Endodermal cell (in vitro differentiated cells): Measurements from ENCODE around the gene GLYATL3. TPM values are rescaled to one million over a fixed set of nuclear protein-coding genes. Genes with fewer than 3 reads are reported as not detected.

Experiments used
- DNase-seq: peaks from one replicate; pipeline ENCODE4 v3.0.0-alpha.2; 2017
- H3K27ac ChIP-seq: 2 replicates; pipeline ENCODE4 v1.5.1; 2013; ENCODE audit warnings: mild to moderate bottlenecking, low read depth, low read length, moderate library complexity
- H3K27me3 ChIP-seq: 2 replicates; pipeline ENCODE4 v1.6.1; 2013; ENCODE audit warnings: mild to moderate bottlenecking, low read length, moderate library complexity; ENCODE audit not compliant: insufficient read depth, control insufficient read depth, poor library complexity, severe bottlenecking
- H3K36me3 ChIP-seq: 2 replicates; pipeline ENCODE4 v1.7.0; 2013; ENCODE audit warnings: mild to moderate bottlenecking, low read length, moderate library complexity; ENCODE audit not compliant: control insufficient read depth, insufficient read depth
- H3K4me1 ChIP-seq: one replicate; pipeline ENCODE4 v1.7.0; 2013; ENCODE audit warnings: low read length; ENCODE audit not compliant: control insufficient read depth, insufficient read depth
- H3K4me3 ChIP-seq: 2 replicates; pipeline ENCODE4 v1.5.1; 2013; ENCODE audit warnings: mild to moderate bottlenecking, low read length, moderate library complexity
- H3K9ac ChIP-seq: 2 replicates; pipeline ENCODE4 v1.6.1; 2013; ENCODE audit warnings: mild to moderate bottlenecking, low read length, moderate library complexity; ENCODE audit not compliant: poor library complexity, severe bottlenecking; ENCODE audit errors: extremely low read depth
- H3K9me3 ChIP-seq: 2 replicates; pipeline ENCODE4 v1.6.1; 2013; ENCODE audit warnings: mild to moderate bottlenecking, low read length, moderate library complexity; ENCODE audit not compliant: control insufficient read depth
- H3K27ac Mint-ChIP-seq: 2 replicates; pipeline ENCODE4 v1.8.0; 2020; ENCODE audit warnings: mixed read lengths
- H3K27me3 Mint-ChIP-seq: 2 replicates; pipeline ENCODE4 v1.8.0; 2021; ENCODE audit warnings: mild to moderate bottlenecking, mixed read lengths; ENCODE audit not compliant: insufficient read depth
- H3K36me3 Mint-ChIP-seq: 2 replicates; pipeline ENCODE4 v1.8.0; 2020; ENCODE audit warnings: low read depth, mixed read lengths
- H3K4me1 Mint-ChIP-seq: 2 replicates; pipeline ENCODE4 v1.8.0; 2020; ENCODE audit warnings: mixed read lengths
- H3K4me3 Mint-ChIP-seq: 2 replicates; pipeline ENCODE4 v1.8.0; 2020; ENCODE audit warnings: mild to moderate bottlenecking, moderate library complexity, mixed read lengths
- H3K9me3 Mint-ChIP-seq: 2 replicates; pipeline ENCODE4 v1.8.0; 2020; ENCODE audit warnings: mild to moderate bottlenecking, mixed read lengths
- WGBS, 2 experiments: methylation state at CpG; one replicate each; pipeline versions ENCODE4 v1.1.5 to v1.1.7; 2013; ENCODE audit warnings: missing lambda C conversion rate in 2 of 2, mixed read lengths in 1 of 2; ENCODE audit not compliant: insufficient coverage in 1 of 2, insufficient read length in 1 of 2; 5-methylcytosine and 5-hydroxymethylcytosine counted together
- total RNA-seq, 2 donors: library from RNA; stranded (reverse); fragmentation: NEBNext Ultra II Directional in 1 of 2; extraction: Animal tissue kit (Norgen Biotek cat#: 25700) in 1 of 2; gene quantifications; 2 replicates in 1 of 2; 3 replicates in 1 of 2; pipeline ENCODE4 v1.2.1, GENCODE V29; 2021
- TF ChIP-seq, protein P1 (sequence below): fragments of 200-600 bp; sonication (generic); conservative IDR thresholded peaks from 2 replicates; pipeline ENCODE4 v1.5.0; 2021; ENCODE audit warnings: antibody characterized with exemption, mild to moderate bottlenecking

GLYATL3 gene
- total RNA-seq, 2 donors from 2014 or later = not detected

- Mint-ChIP-seq H3K4me3 (peak within 1 kb of the TSS; percentile 97), H3K36me3 (no peaks in the 10 kb centered on the region), H3K4me1 (peaks cover 9% of the 10 kb centered on the region), H3K27me3 (no peaks in the 10 kb centered on the region), H3K9me3 (no peaks in the 10 kb centered on the region), H3K27ac (peak within 1 kb of the TSS; percentile 99)
- no peaks in the 10 kb centered on the region for H3K9me3 ChIP-seq
- H3K9ac ChIP-seq = peak within 1 kb of the TSS; percentile 74
- peak within 1 kb of the TSS; percentile 91 for H3K4me3 ChIP-seq
- H3K36me3 ChIP-seq = peaks cover 2% of the 10 kb centered on the region
- H3K27me3 ChIP-seq = no peaks in the 10 kb centered on the region
- H3K4me1 ChIP-seq = no peaks in the 10 kb centered on the region
- TF ChIP-seq, protein P1, sequence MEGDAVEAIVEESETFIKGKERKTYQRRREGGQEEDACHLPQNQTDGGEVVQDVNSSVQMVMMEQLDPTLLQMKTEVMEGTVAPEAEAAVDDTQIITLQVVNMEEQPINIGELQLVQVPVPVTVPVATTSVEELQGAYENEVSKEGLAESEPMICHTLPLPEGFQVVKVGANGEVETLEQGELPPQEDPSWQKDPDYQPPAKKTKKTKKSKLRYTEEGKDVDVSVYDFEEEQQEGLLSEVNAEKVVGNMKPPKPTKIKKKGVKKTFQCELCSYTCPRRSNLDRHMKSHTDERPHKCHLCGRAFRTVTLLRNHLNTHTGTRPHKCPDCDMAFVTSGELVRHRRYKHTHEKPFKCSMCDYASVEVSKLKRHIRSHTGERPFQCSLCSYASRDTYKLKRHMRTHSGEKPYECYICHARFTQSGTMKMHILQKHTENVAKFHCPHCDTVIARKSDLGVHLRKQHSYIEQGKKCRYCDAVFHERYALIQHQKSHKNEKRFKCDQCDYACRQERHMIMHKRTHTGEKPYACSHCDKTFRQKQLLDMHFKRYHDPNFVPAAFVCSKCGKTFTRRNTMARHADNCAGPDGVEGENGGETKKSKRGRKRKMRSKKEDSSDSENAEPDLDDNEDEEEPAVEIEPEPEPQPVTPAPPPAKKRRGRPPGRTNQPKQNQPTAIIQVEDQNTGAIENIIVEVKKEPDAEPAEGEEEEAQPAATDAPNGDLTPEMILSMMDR = no peak
- H3K27ac ChIP-seq = peak within 1 kb of the TSS; percentile 50
- peak; percentile 98 for DNase-seq
- 0 to 3% methylated on average over 16 to 37 of the region's 37 CpGs for WGBS, 2 experiments
Observed at GRCh38 chr6:49462927-49463611, 36.7 kb upstream of the GLYATL3 start, which contains the start of the genes CENPQ and MMUT. Gene CENPQ (plus strand): TSS chr6:49463370. CDS start chr6:49470177, 6,807 bp downstream. Gene MMUT (minus strand): TSS chr6:49463253. CDS start chr6:49459466, 3,787 bp downstream.

DNA sequence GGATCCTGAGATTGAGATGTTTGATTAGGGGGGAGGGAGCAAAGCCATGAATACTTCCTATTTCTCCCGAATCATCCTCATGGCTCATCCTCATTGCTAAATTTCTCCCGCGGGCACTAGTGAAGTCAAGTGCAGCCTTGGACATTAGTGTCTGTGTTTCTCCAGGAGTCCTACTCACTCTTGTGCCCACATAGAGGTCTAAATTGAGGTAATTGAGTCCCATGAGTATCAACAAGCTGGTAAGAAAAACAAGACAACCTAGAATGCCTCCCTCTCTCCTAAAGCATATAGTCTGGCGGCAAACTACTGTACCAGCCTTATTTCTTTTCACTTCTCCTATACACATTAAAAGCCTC, 36.1 kb upstream of the GLYATL3 start:
- H3K27me3 Mint-ChIP-seq = no peaks in the 10 kb centered on the region
- 0% methylated on average over 2 to 4 of the region's 4 CpGs for WGBS, 2 experiments
- H3K36me3 Mint-ChIP-seq = no peaks in the 10 kb centered on the region
- no peak for DNase-seq
- H3K27ac Mint-ChIP-seq = peak overlapping the region; percentile 99
- TF ChIP-seq, protein P1 = no peak
- H3K4me3 Mint-ChIP-seq = peak overlapping the region; percentile 97
- H3K4me1 Mint-ChIP-seq = peaks cover 9% of the 10 kb centered on the region
- H3K9me3 Mint-ChIP-seq = no peaks in the 10 kb centered on the region
- Histone ChIP-seq H3K4me3 (peak overlapping the region; percentile 91), H3K9me3 (no peaks in the 10 kb centered on the region), H3K27me3 (no peaks in the 10 kb centered on the region), H3K27ac (no peak overlapping the region), H3K9ac (peak overlapping the region; percentile 74), H3K4me1 (no peaks in the 10 kb centered on the region), H3K36me3 (no peaks in the 10 kb centered on the region)

DNA sequence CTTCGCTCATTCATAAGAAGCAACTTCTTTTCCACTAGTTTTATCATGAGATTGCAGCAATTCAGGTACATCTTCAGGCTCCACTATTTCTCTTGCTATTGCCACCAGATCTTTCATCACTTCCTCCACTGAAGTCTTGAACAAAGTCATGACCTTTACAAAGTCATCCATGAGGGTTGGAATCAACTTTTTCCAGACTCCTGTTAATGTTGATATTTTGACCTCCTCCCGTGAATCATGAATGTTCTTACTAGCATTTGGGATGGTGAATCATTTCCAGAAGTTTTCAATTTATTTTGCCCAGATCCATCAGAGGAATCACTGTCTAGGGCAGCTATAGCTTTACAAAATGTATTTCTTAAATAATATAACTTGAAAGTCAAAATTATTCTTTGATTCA, 35.0 kb upstream of the GLYATL3 start:
- H3K4me3 ChIP-seq = peak overlapping the region; percentile 91

More for the DNA sequence above, 35.0 kb upstream of the GLYATL3 start:
- Mint-ChIP-seq H3K36me3 (peaks cover 1% of the 10 kb centered on the region), H3K4me3 (peak overlapping the region; percentile 97), H3K9me3 (no peaks in the 10 kb centered on the region), H3K27ac (no peak overlapping the region), H3K4me1 (peaks cover 9% of the 10 kb centered on the region), H3K27me3 (no peaks in the 10 kb centered on the region)
- Histone ChIP-seq H3K9ac (no peak overlapping the region), H3K4me1 (no peaks in the 10 kb centered on the region), H3K9me3 (no peaks in the 10 kb centered on the region), H3K36me3 (no peaks in the 10 kb centered on the region), H3K27me3 (no peaks in the 10 kb centered on the region), H3K27ac (no peak overlapping the region)
- TF ChIP-seq, protein P1 = no peak
- DNase-seq = no peak
- 86 to 95% methylated on average over 1 to 2 of the region's 2 CpGs for WGBS, 2 experiments
